NOMO-1 (cell line): Measurements from ENCODE around the gene MX2.

Experiments used
- DNase-seq, 2 experiments: peaks; one replicate each; lab custom pipeline; 2025; ENCODE audit not compliant: unreplicated experiment in 2 of 2; lab: John Stamatoyannopoulos, UW

Gene MX2

DNA sequence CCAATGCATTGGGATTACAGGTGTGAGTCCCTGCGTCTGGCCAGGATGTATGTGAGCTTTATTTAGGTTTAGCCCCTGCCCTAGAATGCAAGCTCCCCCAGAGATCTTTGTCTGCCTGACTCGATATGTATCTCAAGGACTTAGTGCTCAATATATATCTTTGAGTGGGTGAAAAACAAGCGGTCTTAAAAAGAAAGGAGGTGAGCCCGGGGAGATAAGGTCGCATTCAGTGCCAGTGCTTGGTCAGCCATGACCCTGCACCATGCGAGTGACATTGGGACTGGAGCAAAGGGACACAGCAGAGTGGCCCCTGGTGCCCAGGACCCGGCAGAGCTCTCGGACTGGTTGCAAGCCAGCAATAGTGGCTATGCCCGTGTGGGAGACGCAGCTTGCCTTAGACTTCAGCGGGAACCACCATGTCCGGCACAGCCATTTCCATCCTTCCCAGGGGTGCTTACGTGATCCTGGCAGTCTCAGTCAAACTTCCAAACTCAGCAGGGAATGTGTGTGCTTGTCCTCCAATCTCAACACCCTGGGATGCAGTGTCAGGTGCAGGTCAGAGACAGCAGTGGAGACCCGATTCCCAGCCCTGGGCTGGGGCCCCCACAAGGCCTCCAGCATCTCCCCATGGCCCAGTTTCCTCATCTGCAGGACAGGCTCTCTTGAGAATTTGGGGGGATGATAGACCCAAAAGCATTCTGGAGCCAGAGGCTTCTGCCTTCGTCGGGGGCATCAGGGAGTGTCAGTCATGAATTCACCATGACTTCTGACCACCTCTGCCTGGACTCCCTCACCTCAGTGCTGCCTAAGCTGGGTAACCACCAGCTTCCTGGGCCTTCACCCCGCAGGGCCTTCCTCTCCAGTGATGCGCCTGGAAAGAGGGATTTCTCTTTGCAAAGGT lies 1.8 kb downstream of the MX2 start:
- no peak for DNase-seq

DNA sequence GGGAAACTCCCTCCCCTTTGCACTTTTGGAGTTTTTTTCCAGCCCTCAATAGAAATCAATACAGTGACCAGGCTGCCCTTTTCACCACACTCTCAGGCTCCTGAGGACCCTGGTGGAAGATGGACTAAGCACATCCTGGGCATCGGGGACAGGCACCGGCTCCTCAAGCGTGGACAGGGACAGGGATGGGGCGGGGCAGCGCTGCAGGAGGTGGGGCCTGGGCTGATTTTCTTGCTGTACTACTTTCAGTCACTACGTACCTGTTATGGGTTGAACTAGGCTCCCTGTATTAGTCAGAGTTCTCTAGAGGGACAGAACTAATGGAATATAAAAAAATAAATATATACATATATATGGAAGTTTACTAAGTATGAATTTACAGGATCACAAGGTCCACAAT lies 2.5 kb downstream of the MX2 start:
- DNase-seq: no peak

DNA sequence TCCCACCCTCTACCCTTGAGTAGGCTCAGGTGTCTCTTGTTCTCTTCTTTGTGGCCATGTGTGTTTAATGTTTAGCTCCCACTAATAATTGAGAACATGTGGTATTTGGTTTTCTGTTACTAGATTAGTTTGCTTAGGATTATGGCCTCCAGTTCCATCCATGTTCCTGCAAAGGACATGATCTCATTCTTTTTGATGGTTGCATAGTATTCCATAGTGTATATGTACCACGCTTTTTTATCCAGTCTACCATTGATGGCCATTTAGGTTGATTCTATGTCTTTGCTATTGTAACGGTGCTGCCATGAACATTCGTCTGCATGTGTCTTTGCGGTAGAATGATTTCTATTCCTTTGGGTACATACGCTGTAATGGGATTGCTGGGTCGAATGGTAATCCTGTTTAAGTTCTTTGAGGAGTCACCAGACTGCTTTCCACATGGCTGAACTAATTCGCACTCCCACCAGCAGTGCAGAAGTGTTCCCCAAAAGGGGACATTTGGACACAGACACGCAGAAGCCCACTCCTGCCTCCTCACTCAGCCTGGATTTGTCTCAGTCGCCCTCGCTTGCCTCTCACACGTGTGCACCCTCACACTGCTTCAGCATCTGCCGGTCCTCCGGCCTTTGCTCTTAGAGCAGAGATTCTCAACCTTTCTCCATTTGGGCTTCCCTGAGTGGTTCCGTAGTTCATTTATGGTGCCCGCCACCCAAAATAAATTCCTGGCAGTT lies 3.7 kb downstream of the MX2 start:
- DNase-seq: no peak

GRCh38 chr21:41366522-41367151 lies 4.8 kb downstream of the MX2 start:
- DNase-seq: peak; percentile 91 to 95

- no peak for DNase-seq
Measured at GRCh38 chr21:41367301-41367944, 5.6 kb downstream of the MX2 start.

GRCh38 chr21:41367945-41368734 lies 6.3 kb downstream of the MX2 start:
- DNase-seq: peak in 1 of 2 experiments; percentile 7

- DNase-seq: no peak
Measured at GRCh38 chr21:41368735-41369104, 6.9 kb downstream of the MX2 start.

DNA sequence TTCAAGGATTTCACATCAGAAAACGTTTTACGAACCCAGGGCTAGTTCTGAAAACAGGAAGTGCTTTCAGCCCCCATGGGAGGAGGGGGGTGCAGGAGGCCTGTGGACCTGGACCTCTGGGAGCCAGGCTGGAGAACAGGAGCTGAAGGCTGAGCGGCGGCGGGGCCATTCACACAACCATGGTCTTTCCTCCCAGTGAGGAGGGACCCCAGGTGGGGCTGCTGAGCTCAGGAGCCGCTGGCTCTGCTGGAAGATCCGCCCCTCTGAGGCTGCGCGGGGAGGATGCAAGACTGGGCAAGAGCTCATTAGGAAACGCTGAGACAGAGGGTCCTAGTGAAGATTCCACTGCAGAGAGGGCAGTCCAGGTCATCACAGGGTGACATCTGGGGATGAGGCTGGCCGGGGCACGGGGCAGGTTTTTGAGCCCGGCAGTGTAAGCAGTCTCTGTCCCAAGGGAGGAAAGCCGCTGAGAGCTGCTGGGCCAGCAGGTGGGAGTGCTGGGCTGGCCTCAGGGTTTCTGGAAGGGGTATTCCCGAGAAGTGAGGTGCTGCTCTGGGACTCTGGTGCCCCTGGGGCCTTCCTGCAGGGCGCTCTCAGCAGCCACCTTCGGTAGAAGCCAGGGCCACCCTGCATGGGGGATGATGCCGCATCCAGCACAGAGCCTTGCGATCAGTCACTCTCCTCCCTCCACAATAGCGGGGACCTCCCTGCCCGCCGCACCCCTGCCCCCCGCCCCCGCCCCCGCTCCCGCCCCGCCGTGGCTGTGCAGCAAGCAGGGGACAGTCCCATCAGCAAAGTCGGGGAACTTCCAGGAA lies 7.5 kb downstream of the MX2 start:
- peak; percentile 14 to 46 for DNase-seq

GRCh38 chr21:41369920-41370839 lies 8.4 kb downstream of the MX2 start:
- DNase-seq: peak; percentile 42 to 50

- DNase-seq: no peak
Measured at GRCh38 chr21:41370840-41371684, 9.2 kb downstream of the MX2 start.

DNA sequence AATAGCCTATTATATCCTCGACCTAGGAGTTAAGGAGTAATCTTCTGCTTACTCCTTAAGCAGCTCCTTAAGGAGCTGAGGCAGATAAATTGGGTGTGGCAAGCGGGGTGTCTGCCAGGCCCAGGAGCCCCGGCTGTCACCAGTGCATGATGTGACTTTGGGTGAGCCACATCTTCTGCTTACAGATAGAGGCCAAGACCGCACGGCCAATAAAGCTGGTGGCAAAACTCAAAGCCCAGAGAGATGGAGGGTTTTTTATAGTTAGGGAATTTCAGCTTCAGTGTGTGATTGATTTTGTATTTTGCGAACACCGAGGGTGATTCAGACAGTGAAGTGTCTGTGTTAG lies 9.8 kb downstream of the MX2 start:
- DNase-seq: no peak

- no peak for DNase-seq
Measured at GRCh38 chr21:41373253-41373652, 11.4 kb downstream of the MX2 start.

DNA sequence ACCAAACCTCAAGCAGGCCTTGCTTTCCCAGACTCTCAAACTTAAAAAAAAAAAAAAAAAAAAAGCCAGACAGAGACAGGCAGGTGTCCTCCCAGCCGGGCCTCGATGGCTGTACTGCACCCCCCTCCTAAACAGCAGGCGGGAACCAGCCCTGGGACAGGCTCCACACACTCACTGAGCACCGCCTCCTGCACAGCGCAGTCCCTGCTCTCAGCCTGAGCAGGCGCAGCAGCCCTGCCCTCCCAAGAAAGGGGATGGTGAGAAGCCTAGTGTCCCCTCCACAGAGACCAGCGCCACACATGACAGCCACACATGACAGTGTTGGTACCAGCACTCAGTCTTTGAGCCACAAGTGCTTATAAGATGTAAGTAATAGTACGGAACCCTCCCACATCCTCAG lies 11.9 kb downstream of the MX2 start:
- no peak for DNase-seq

DNA sequence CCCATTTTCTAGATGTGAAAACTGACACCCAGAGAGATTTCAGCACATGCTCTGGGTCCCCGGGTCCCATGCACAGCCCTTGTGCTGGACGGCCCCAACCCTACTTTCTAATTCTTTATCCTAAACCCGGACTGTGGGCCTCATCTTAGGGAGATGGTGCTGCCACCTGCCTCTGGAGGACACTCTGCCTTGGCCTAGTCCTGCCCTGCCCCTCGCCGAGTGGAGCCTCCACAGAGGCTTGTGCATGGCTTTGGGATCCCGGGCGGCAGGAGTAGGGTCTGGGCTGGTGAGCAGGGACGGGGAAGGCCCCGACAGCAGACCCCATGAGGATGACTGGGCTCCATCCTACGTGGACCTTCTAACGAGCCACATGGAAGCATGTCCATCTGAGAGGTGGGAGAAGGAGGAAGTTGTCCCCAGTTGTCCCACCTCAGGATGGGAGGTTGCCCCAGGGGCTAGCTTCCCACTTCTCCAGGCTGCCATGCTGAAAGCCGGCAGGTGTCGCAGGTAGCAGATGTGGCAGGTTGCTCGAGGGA lies 12.4 kb downstream of the MX2 start:
- no peak for DNase-seq

DNA sequence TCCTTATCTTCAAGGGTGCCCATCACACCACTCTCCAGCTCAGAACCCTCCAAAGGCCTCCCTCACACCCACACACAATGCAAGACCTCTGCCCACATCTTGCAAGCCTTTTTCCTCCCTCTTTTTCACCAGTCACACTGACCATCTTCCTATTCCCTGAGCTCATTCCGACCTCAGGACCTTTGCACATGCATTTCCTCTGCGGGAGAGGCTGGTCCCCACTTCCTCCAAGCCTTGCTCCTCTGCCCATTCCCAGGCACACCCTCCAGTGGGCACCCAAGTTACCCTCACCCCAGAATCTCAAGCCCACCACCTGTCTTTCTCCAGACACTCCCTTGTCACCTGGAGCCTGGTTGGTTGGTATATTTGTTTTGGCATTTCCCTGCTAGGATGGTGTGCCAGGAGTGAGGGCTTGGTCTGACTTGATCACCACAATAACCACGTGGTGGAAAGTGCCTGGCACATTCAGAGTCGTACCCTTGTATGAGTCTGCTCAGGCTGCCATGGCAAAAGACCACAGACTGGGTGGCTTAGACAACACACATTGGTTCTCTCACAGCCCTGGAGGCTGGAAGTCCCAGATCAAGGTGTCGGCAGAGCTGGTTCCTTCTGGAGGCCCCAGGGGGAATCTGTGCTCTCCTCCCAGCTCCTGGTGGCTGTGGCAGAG lies 13.2 kb downstream of the MX2 start:
- DNase-seq: no peak

GRCh38 chr21:41375875-41376274 lies 14.0 kb downstream of the MX2 start:
- DNase-seq: no peak

DNA sequence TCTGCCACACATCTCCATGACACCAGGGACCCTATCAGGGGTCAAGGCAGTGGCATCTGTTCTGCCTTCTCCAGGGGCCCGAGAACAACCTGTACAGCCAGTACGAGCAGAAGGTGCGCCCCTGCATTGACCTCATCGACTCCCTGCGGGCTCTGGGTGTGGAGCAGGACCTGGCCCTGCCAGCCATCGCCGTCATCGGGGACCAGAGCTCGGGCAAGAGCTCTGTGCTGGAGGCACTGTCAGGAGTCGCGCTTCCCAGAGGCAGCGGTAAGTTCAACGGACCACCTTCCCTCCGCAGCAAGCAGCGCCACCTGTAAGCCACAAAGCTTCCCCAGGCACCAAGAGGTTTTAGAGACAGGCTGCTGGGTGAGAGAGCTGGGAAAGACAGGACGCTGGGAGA lies 15.9 kb downstream of the MX2 start:
- no peak for DNase-seq
